ENCODE data around the gene CGB2. TPM values are rescaled to one million over a fixed set of nuclear protein-coding genes. Genes with fewer than 3 reads are reported as not detected.
A peak's percentile ranks its signal among the peaks of the same experiment; 100 is the strongest.

CGB2 gene
- total and polyA plus RNA-seq, 9 of the 15 experiments (the other 6 are each of a cell fraction or from before 2014, with no cell fraction given): 0.22 TPM; not detected in 8

- TF ChIP-seq, protein P1, sequence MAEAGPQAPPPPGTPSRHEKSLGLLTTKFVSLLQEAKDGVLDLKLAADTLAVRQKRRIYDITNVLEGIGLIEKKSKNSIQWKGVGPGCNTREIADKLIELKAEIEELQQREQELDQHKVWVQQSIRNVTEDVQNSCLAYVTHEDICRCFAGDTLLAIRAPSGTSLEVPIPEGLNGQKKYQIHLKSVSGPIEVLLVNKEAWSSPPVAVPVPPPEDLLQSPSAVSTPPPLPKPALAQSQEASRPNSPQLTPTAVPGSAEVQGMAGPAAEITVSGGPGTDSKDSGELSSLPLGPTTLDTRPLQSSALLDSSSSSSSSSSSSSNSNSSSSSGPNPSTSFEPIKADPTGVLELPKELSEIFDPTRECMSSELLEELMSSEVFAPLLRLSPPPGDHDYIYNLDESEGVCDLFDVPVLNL (CRISPR knock-in tag; IDR thresholded peaks at IDR 0.05; ENCODE audit: low read depth): no peak
- TF ChIP-seq TARDBP (IDR thresholded peaks at IDR 0.05) (no peak), ZKSCAN8 (CRISPR knock-in tag; IDR thresholded peaks at IDR 0.05) (no peak), HMGN3 (IDR thresholded peaks at IDR 0.05; ENCODE audit: borderline replicate concordance, extremely low read depth, insufficient read length, low read depth, low read length) (no peak), ZNF512 (tag; IDR thresholded peaks at IDR 0.05) (peak; percentile 82), ZNF134 (CRISPR knock-in tag; conservative IDR thresholded peaks at IDR 0.05) (no peak), ARNT (IDR thresholded peaks at IDR 0.05) (no peak), PURB (CRISPR knock-in tag; IDR thresholded peaks at IDR 0.05; ENCODE audit: low read depth) (no peak), DMBX1 (CRISPR knock-in tag; IDR thresholded peaks at IDR 0.05; ENCODE audit: borderline replicate concordance) (no peak), MTA2 (IDR thresholded peaks at IDR 0.05; ENCODE audit: low read depth) (peak; percentile 27; the same call in 1 of the 2 replicates), SMAD2 (IDR thresholded peaks at IDR 0.05; ENCODE audit: low read depth, low read length) (no peak), E2F3 (CRISPR knock-in tag; IDR thresholded peaks at IDR 0.05) (no peak), BCOR (IDR thresholded peaks at IDR 0.05) (peak; percentile 61), LEF1 (IDR thresholded peaks at IDR 0.05) (0 out of 2 replicates have a peak, but pooled peaks have one; percentile 31), ETV1 (tag; conservative IDR thresholded peaks at IDR 0.05; ENCODE audit: low read depth) (peak; percentile 41; the same call in 1 of the 2 replicates), DACH1 (IDR thresholded peaks at IDR 0.05; ENCODE audit: partially characterized antibody) (no peak), MAFG (tag; conservative IDR thresholded peaks at IDR 0.05) (peak; percentile 79)
- TF ChIP-seq, protein P2, sequence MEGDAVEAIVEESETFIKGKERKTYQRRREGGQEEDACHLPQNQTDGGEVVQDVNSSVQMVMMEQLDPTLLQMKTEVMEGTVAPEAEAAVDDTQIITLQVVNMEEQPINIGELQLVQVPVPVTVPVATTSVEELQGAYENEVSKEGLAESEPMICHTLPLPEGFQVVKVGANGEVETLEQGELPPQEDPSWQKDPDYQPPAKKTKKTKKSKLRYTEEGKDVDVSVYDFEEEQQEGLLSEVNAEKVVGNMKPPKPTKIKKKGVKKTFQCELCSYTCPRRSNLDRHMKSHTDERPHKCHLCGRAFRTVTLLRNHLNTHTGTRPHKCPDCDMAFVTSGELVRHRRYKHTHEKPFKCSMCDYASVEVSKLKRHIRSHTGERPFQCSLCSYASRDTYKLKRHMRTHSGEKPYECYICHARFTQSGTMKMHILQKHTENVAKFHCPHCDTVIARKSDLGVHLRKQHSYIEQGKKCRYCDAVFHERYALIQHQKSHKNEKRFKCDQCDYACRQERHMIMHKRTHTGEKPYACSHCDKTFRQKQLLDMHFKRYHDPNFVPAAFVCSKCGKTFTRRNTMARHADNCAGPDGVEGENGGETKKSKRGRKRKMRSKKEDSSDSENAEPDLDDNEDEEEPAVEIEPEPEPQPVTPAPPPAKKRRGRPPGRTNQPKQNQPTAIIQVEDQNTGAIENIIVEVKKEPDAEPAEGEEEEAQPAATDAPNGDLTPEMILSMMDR (IDR thresholded peaks at IDR 0.05 in 2 of 3, conservative IDR thresholded peaks at IDR 0.05 in 1 of 3; ENCODE audit: insufficient read depth in 2 of 3, low read depth in 1 of 3, low read length in 3 of 3): peak; percentile 71 to 84 (median 79)
- TF ChIP-seq, protein P3, sequence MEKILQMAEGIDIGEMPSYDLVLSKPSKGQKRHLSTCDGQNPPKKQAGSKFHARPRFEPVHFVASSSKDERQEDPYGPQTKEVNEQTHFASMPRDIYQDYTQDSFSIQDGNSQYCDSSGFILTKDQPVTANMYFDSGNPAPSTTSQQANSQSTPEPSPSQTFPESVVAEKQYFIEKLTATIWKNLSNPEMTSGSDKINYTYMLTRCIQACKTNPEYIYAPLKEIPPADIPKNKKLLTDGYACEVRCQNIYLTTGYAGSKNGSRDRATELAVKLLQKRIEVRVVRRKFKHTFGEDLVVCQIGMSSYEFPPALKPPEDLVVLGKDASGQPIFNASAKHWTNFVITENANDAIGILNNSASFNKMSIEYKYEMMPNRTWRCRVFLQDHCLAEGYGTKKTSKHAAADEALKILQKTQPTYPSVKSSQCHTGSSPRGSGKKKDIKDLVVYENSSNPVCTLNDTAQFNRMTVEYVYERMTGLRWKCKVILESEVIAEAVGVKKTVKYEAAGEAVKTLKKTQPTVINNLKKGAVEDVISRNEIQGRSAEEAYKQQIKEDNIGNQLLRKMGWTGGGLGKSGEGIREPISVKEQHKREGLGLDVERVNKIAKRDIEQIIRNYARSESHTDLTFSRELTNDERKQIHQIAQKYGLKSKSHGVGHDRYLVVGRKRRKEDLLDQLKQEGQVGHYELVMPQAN (IDR thresholded peaks at IDR 0.05; ENCODE audit: borderline replicate concordance): peak; percentile 59; the same call in 1 of the 2 replicates
- TF ChIP-seq, protein P4, sequence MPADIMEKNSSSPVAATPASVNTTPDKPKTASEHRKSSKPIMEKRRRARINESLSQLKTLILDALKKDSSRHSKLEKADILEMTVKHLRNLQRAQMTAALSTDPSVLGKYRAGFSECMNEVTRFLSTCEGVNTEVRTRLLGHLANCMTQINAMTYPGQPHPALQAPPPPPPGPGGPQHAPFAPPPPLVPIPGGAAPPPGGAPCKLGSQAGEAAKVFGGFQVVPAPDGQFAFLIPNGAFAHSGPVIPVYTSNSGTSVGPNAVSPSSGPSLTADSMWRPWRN (IDR thresholded peaks at IDR 0.05; ENCODE audit: low read depth): no peak
Measured at GRCh38 chr19:49073514-49074378, 42.1 kb downstream of the CGB2 start (continued).

Data from K562 (cell line).